Activated T-helper 2 cell treated with anti-CD3 and anti-CD28 coated beads, Interferon-gamma antibody, Interleukin-2, Interleukin-4, amounts not matched to agents 10 μg/mL and 5 μg/mL and 100 μg/mL, durations not matched to agents 14 hours and 24 hours and 36 hours (primary cell): ENCODE data around the gene CAMSAP2. TPM values are rescaled to one million over a fixed set of nuclear protein-coding genes. Genes with fewer than 3 reads are reported as not detected.

ENCODE experiments used
- DNase-seq: peaks from one replicate; pipeline ENCODE4 v3.0.0; 2021; ENCODE audit warnings: low spot score
- H3K27ac Mint-ChIP-seq: one replicate; pipeline ENCODE4 v1.8.0; 2021; ENCODE audit warnings: mixed read lengths
- H3K27me3 Mint-ChIP-seq: one replicate; pipeline ENCODE4 v1.8.0; 2021; ENCODE audit warnings: low read depth, mixed read lengths
- H3K36me3 Mint-ChIP-seq: one replicate; pipeline ENCODE4 v1.8.0; 2021; ENCODE audit warnings: low read depth, mixed read lengths
- H3K4me1 Mint-ChIP-seq: one replicate; pipeline ENCODE4 v1.8.0; 2021; ENCODE audit warnings: low read depth, mixed read lengths
- H3K4me3 Mint-ChIP-seq: one replicate; pipeline ENCODE4 v1.8.0; 2021; ENCODE audit warnings: low read depth, mild to moderate bottlenecking, moderate library complexity, mixed read lengths
- H3K9me3 Mint-ChIP-seq: one replicate; pipeline ENCODE4 v1.8.0; 2021; ENCODE audit warnings: mixed read lengths
- intact Hi-C: fragments of 100-400 bp; cut with micrococcal nuclease; formaldehyde crosslinking; loops from one replicate; pipeline ENCODE4 v1.15.1; 2023
- total RNA-seq: library from RNA; stranded (reverse); gene quantifications from 2 replicates; pipeline ENCODE4 v1.2.3, GENCODE V29; 2022

CAMSAP2 gene
- 0.52 and 0.97 TPM in 2 replicates for total RNA-seq

- peaks cover 24% of the 10 kb centered on the region for H3K4me1 Mint-ChIP-seq
- DNase-seq: peak; percentile 52
- H3K27ac Mint-ChIP-seq: peak within 1 kb of the TSS; percentile 29
- H3K27me3 Mint-ChIP-seq: peaks cover 50% of the 10 kb centered on the region
- H3K9me3 Mint-ChIP-seq: no peaks in the 10 kb centered on the region
- H3K4me3 Mint-ChIP-seq: peak within 1 kb of the TSS; percentile 83
- no peaks in the 10 kb centered on the region for H3K36me3 Mint-ChIP-seq
- intact Hi-C loops: loop anchor here (5.0 kb wide), 1 partner anchor 66 kb away; no protein-coding TSS in a partner anchor
Observed at GRCh38 chr1:200738327-200738948, at the start of gene CAMSAP2. Gene CAMSAP2, plus strand, starts transcription at chr1:200738893. Its CDS starts 935 bp downstream, at chr1:200739828.

- intact Hi-C loops: no loop called here
- H3K4me3 Mint-ChIP-seq: no peak overlapping the region
- no peak for DNase-seq
- H3K27me3 Mint-ChIP-seq: peaks cover 26% of the 10 kb centered on the region
- no peak overlapping the region for H3K27ac Mint-ChIP-seq
- no peaks in the 10 kb centered on the region for H3K9me3 Mint-ChIP-seq
- H3K4me1 Mint-ChIP-seq: no peaks in the 10 kb centered on the region
- H3K36me3 Mint-ChIP-seq: no peaks in the 10 kb centered on the region
Observed at GRCh38 chr1:200692316-200692715, 46.4 kb upstream of the CAMSAP2 start.

- Mint-ChIP-seq H3K27ac (no peak overlapping the region), H3K4me3 (no peak overlapping the region), H3K27me3 (peaks cover 30% of the 10 kb centered on the region), H3K36me3 (no peaks in the 10 kb centered on the region), H3K4me1 (no peaks in the 10 kb centered on the region), H3K9me3 (no peaks in the 10 kb centered on the region)
- intact Hi-C loops: no loop called here
- DNase-seq: no peak
Observed at GRCh38 chr1:200693327-200693726, 45.4 kb upstream of the CAMSAP2 start.

- no peaks in the 10 kb centered on the region for H3K9me3 Mint-ChIP-seq
- H3K4me1 Mint-ChIP-seq: no peaks in the 10 kb centered on the region
- no peak overlapping the region for H3K27ac Mint-ChIP-seq
- no peak for DNase-seq
- H3K27me3 Mint-ChIP-seq: peaks cover 32% of the 10 kb centered on the region
- no peak overlapping the region for H3K4me3 Mint-ChIP-seq
- intact Hi-C loops: no loop called here
- no peaks in the 10 kb centered on the region for H3K36me3 Mint-ChIP-seq
Observed at GRCh38 chr1:200694738-200695137, 44.0 kb upstream of the CAMSAP2 start.

- intact Hi-C loops: no loop called here
- H3K27ac Mint-ChIP-seq: no peak overlapping the region
- peaks cover 36% of the 10 kb centered on the region for H3K27me3 Mint-ChIP-seq
- H3K36me3 Mint-ChIP-seq: no peaks in the 10 kb centered on the region
- DNase-seq: no peak
- no peaks in the 10 kb centered on the region for H3K9me3 Mint-ChIP-seq
- H3K4me1 Mint-ChIP-seq: no peaks in the 10 kb centered on the region
- no peak overlapping the region for H3K4me3 Mint-ChIP-seq
Observed at GRCh38 chr1:200699871-200700270, 38.8 kb upstream of the CAMSAP2 start.

GRCh38 chr1:200704986-200705500 is 33.6 kb upstream of the CAMSAP2 start:
- Mint-ChIP-seq H3K4me1 (no peaks in the 10 kb centered on the region), H3K4me3 (no peak overlapping the region), H3K27me3 (peaks cover 26% of the 10 kb centered on the region), H3K9me3 (no peaks in the 10 kb centered on the region), H3K36me3 (no peaks in the 10 kb centered on the region), H3K27ac (no peak overlapping the region)
- intact Hi-C loops: no loop called here
- DNase-seq: no peak

- Mint-ChIP-seq H3K27ac (no peak overlapping the region), H3K9me3 (no peaks in the 10 kb centered on the region), H3K36me3 (no peaks in the 10 kb centered on the region), H3K4me1 (no peaks in the 10 kb centered on the region), H3K4me3 (no peak overlapping the region), H3K27me3 (peaks cover 21% of the 10 kb centered on the region)
- no peak for DNase-seq
- intact Hi-C loops: no loop called here
Observed at GRCh38 chr1:200706111-200706814, 32.4 kb upstream of the CAMSAP2 start.

- Mint-ChIP-seq H3K4me3 (no peak overlapping the region), H3K4me1 (no peaks in the 10 kb centered on the region), H3K27ac (no peak overlapping the region), H3K27me3 (peaks cover 17% of the 10 kb centered on the region), H3K9me3 (no peaks in the 10 kb centered on the region), H3K36me3 (no peaks in the 10 kb centered on the region)
- intact Hi-C loops: no loop called here
- no peak for DNase-seq
Observed at GRCh38 chr1:200707116-200707515, 31.6 kb upstream of the CAMSAP2 start.

GRCh38 chr1:200708161-200708560 is 30.5 kb upstream of the CAMSAP2 start:
- no peak for DNase-seq
- peaks cover 15% of the 10 kb centered on the region for H3K27me3 Mint-ChIP-seq
- H3K4me1 Mint-ChIP-seq: no peaks in the 10 kb centered on the region
- intact Hi-C loops: no loop called here
- H3K36me3 Mint-ChIP-seq: no peaks in the 10 kb centered on the region
- no peak overlapping the region for H3K4me3 Mint-ChIP-seq
- no peak overlapping the region for H3K27ac Mint-ChIP-seq
- H3K9me3 Mint-ChIP-seq: no peaks in the 10 kb centered on the region

GRCh38 chr1:200708769-200709168 is 29.9 kb upstream of the CAMSAP2 start:
- no peak for DNase-seq
- no peaks in the 10 kb centered on the region for H3K36me3 Mint-ChIP-seq
- no peak overlapping the region for H3K4me3 Mint-ChIP-seq
- no peak overlapping the region for H3K27ac Mint-ChIP-seq
- H3K4me1 Mint-ChIP-seq: no peaks in the 10 kb centered on the region
- peaks cover 18% of the 10 kb centered on the region for H3K27me3 Mint-ChIP-seq
- intact Hi-C loops: no loop called here
- H3K9me3 Mint-ChIP-seq: no peaks in the 10 kb centered on the region

GRCh38 chr1:200710166-200710565 is 28.5 kb upstream of the CAMSAP2 start:
- Mint-ChIP-seq H3K4me3 (no peak overlapping the region), H3K27me3 (peaks cover 29% of the 10 kb centered on the region), H3K9me3 (no peaks in the 10 kb centered on the region), H3K4me1 (no peaks in the 10 kb centered on the region), H3K36me3 (no peaks in the 10 kb centered on the region), H3K27ac (no peak overlapping the region)
- DNase-seq: no peak
- intact Hi-C loops: no loop called here

- H3K36me3 Mint-ChIP-seq: no peaks in the 10 kb centered on the region
Observed at GRCh38 chr1:200714504-200715187, 24.0 kb upstream of the CAMSAP2 start.

GRCh38 chr1:200720199-200720598 is 18.5 kb upstream of the CAMSAP2 start:
- intact Hi-C loops: no loop called here

More at GRCh38 chr1:200714504-200715187, 24.0 kb upstream of the CAMSAP2 start:
- Mint-ChIP-seq H3K27me3 (peaks cover 41% of the 10 kb centered on the region), H3K27ac (no peak overlapping the region), H3K4me3 (no peak overlapping the region), H3K4me1 (no peaks in the 10 kb centered on the region), H3K9me3 (no peaks in the 10 kb centered on the region)
- DNase-seq: no peak
- intact Hi-C loops: no loop called here

More at GRCh38 chr1:200720199-200720598, 18.5 kb upstream of the CAMSAP2 start:
- Mint-ChIP-seq H3K36me3 (no peaks in the 10 kb centered on the region), H3K27ac (no peak overlapping the region), H3K9me3 (no peaks in the 10 kb centered on the region), H3K27me3 (peaks cover 38% of the 10 kb centered on the region), H3K4me1 (no peaks in the 10 kb centered on the region), H3K4me3 (no peak overlapping the region)
- no peak for DNase-seq
